ENCODE data around the gene SAA2.
"Not testable (repeated sequence)": the region's sequence is repeated elsewhere in the genome, so short reads cannot be mapped to it uniquely, and the experiment has no call there.

The SAA2 gene

GRCh38 chr11:18248561-18248960, at the start of gene SAA2:
Gene SAA2 (minus strand): TSS chr11:18248668. CDS start chr11:18248011, 657 bp downstream.
- DNase-seq: no peak

GRCh38 chr11:18295316-18295715, 46.8 kb upstream of the SAA2 start:
- no peak for DNase-seq

DNA sequence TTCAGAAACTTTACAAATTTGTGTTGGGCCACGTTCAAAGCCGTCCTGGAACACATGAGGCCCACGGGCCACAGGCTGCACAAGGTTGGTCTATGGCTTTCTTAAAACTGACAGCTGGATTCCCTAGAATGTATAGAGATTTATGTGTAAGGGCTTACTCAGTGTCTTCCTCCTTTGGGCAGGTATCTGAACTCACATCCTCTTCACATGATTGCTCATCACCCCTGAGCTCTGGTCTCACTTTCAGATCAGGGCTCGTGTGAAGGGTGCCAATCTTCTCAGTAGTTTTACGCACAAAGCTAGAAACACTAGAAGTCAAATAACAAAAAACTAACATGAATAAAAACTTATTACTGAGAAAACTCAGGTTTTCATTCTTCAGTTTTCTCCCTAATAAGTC, 46.4 kb upstream of the SAA2 start:
- no peak for DNase-seq

- no peak for DNase-seq
Measured at GRCh38 chr11:18288911-18289310, 40.4 kb upstream of the SAA2 start.

DNA sequence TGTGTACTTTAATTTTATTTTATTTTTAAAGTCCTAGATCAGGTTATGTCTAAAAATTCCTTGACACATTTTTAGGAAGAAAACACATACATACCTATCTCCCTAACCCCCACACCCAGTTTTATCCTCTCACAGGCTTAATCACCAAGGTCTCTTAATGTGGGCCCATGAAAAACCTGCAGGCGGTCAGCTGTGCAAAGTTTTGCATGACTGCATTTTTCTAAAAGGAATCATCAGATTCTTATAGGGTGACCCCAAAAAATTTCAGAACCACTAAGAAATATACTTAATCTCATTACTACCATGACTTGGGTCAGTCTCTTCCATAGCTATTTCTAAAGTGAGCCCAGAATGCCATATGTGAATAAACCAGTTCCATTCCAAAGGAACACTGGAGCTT, 37.4 kb upstream of the SAA2 start:
- no peak for DNase-seq

- DNase-seq: no peak
Measured at GRCh38 chr11:18282626-18283025, 34.2 kb upstream of the SAA2 start.

- DNase-seq: no peak
Measured at GRCh38 chr11:18280438-18281045, 32.1 kb upstream of the SAA2 start.

DNA sequence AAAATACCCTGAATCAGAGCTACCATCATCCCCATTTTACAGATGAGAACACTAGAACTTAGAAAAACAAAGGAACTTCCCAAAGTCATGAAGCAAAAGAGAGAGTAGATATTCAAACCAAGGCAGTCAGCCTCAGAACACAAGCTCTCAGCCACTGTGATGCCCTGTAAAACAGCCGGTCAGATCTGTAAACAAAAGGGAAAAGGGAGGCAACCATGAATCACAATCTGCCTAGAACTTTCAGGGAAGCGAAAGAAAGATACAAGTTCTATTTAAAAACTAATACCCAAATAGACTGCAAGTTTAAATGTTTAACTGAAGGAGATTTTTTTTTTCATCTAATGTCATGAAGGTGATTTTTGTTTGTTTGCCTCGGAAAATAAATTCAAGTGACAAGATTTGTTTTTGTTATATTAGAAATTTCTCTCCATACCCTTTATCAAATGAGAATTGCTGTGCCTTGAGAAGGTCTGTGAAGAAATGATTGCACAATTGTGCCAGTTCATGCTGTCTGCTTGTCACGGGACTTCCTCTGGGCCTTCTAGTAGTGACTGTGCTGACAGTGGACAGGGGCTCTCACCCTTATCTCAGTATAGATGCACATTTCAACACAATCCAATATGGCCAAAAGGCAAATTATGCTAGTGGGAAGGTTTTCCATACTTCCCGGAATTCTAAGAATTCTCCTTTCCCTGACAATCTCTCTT, 29.2 kb upstream of the SAA2 start:
- no peak for DNase-seq

- DNase-seq: no peak
Measured at GRCh38 chr11:18271206-18271605, 22.7 kb upstream of the SAA2 start.

- no peak for DNase-seq
Measured at GRCh38 chr11:18270102-18270501, 21.6 kb upstream of the SAA2 start.

DNA sequence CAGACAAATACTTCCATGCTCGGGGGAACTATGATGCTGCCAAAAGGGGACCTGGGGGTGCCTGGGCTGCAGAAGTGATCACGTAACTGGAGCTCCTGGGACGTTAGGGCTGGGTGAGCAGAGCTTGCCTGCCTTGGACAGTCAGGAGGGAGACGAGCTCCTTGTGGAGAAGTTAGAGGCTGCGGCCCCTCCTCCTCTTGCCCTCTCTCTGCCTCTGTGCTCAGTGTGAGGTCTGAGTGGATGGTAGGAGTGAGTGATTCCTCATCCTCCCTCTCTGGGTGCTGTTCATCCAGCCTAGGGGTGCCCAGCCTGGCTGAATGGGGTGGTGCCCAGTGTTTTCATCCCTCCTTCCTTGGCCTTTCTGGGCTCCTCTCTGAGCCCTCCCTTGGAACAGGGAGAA, 20.8 kb upstream of the SAA2 start:
- DNase-seq: not testable (repeated sequence)

DNA sequence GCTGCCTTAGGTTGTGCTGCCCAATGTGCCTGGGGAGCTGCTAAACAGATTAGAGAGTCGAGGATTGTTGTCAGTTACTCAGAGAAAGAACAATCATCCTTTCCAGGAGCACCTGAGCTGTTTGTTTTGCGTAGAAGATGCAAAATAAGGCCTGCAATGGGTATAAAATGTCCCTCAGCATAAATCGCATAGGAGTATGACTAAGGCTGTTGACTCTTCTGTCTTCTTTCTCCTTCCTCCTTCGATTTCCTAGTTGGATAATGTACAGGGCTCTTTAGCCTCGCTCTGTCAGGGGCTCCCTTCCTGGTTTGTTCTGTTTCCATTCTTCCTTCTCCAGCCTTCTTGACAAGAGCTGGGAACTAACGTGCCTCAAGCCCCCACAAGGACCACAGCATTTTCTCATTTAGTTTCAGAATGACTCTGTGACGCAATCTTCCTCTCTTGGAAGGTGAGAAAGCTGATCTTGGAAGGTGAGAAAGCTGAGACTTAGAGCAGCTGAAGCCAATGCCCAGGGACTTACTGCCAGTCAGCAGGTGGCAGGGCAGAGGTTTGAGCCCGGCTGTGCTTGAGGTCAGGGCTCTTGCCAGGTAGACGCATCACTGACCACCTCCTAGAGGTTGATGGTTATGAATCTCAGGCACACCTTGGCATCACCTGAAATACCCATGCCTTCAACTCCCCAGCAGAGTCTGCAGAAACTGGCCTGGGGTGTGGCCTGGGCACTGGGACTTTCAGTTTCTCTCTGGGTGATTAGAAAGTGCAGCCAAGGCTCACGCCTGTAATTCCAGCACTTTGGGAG, 19.1 kb upstream of the SAA2 start:
- DNase-seq: not testable (repeated sequence)

DNA sequence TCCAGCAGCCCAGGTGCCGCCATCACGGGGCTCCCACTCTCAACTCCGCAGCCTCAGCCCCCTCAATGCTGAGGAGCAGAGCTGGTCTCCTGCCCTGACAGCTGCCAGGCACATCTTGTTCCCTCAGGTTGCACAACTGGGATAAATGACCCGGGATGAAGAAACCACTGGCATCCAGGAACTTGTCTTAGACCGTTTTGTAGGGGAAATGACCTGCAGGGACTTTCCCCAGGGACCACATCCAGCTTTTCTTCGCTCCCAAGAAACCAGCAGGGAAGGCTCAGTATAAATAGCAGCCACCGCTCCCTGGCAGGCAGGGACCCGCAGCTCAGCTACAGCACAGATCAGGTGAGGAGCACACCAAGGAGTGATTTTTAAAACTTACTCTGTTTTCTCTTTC, 17.5 kb upstream of the SAA2 start, which contains the start of gene SAA1:
Gene SAA1, plus strand, starts transcription at position 316 of the 400 bp plus-strand sequence. CDS start 624 bp downstream, outside the sequence.
- DNase-seq: no peak

DNA sequence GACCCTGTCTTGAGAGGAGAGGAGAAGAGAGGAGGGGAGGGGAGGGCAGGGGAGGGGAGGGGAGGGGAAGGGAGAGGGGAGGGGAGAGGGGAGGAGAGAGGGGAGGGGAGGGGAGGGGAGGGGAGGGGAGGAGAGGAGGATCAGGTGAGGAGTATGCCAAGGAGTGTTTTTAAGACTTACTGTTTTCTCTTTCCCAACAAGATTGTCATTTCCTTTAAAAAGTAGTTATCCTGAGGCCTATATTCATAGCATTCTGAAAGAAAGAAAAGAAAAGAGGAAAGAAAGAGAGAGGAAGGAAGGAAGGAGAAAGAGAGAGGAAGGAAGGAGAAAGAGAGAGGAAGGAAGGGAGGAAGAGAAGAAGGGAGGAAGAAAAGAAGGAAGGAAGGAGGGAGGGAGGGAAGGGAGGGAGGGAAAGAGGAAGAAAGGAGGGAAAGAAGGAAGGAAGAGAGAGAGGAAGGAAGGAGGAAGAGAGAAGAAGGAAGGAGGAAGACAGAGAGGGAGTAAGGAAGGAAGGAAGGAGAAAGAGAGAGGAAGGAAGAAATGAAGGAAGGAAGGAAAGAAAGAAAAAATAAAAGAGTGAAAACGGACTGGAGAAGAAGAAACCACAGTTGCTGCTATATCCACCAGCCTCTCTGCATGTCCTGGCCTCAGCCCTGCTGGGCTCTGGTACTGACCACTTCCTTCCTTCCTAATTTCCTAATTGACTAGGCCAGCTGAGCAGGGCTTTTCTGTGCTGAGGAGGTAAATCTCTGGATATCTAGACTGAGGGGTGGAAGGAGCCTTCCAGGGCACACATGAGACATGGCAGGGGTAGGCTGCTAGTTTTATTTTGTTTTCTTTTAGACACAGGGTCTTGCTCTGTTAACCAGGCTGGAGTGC, 16.4 kb upstream of the SAA2 start:
- DNase-seq: no peak

- DNase-seq: no peak
Measured at GRCh38 chr11:18264035-18264434, 15.6 kb upstream of the SAA2 start.

DNA sequence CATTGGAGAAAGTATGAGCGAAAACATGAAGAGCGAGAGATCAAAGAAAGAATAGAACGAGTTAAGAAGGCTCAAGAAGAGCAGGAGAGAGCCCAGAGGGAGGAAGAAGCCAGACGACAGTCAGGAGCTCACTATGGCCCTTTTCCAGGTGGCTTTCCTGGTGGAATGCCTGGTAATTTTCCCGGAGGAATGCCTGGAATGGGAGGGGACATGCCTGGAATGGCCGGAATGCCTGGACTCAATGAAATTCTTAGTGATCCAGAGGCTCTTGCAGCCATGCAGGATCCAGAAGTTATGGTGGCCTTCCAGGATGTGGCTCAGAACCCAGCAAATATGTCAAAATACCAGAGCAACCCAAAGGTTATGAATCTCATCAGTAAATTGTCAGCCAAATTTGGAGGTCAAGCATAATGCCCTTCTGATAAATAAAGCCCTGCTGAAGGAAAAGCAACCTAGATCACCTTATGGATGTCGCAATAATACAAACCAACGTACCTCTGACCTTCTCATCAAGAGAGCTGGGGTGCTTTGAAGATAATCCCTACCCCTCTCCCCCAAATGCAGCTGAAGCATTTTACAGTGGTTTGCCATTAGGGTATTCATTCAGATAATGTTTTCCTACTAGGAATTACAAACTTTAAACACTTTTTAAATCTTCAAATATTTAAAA, 14.3 kb upstream of the SAA2 start:
- DNase-seq: not testable (repeated sequence)

DNA sequence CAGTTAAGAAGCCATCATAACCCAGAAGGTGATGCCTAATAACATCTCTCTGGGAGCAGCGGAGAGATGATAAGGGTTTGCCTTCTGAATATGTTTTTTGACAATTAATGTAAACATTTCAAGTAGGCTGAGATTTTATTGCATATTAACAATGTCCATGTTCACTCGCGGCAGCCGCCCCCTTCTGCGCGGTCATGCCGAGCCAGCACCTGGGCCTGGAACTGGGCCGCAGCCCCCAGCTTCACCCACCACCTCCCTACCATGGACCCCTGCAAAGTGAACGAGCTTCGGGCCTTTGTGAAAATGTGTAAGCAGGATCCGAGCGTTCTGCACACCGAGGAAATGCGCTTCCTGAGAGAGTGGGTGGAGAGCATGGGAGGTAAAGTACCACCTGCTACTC, 13.3 kb upstream of the SAA2 start:
- no peak for DNase-seq

DNA sequence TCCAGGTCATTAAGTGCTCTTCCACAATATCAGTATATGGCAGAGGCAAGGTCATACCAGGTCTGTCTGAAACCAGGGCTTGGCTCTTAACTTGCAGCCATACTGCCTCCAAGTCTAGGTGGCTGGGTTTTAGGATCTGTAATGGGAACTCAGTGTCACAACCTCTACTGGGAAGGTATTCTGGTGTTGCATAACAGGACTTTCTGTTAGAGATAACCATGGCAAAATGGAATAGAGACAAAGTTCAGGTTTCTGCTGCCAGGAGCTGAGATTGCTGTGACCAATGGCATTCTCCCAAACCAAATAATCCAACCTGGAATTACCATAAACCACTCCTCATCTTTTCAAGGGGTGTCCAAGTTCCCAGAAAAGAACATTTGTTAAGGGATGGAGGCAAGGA, 10.8 kb upstream of the SAA2 start:
- DNase-seq: no peak

DNA sequence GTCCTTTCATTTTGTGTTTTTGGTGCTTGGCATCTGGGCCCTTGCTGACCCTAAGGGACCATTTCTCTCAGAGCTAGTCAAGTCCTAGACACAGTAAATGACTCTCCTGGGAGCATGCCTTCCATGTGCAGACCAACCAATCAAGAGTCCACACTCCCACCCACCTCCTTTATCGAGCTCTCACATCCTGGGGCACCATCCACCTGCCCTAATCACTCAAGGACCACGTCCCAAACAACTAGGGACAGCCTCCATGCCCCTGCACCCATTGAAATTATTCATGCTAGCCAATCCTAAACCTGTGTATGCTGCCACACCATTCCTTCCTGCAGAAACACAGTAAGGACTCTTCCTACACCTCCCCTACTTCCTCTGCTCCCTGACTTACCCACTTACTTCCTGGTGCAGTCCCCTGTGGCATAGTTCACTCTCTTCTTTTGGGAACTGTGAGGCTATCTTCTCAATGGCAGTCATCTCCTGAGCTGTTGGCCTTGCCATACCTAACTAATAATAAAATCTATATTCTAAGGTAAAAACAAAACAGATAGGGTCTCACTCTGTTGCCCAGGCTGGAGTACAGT, 6.4 kb upstream of the SAA2 start:
- DNase-seq: no peak

- no peak for DNase-seq
Measured at GRCh38 chr11:18253778-18254338, 5.4 kb upstream of the SAA2 start.

DNA sequence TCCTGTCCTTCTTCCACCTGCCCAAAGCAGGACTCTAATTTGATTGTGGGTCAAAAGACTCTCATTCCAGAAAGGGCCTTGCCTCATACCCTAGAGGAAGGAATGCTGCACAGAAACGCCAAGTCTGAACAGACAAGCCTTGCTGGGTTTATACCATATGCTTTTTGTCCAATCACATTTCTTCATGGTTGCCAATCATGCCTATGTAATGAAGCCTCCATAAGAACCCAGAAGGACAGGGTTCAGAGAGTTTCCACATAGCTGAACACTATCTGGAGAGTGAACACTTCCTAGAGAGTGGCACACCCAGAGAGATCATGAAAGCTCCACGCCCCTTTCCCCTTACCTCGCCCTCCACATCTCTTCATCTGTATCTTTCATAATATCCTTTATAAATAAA, 4.8 kb upstream of the SAA2 start:
- no peak for DNase-seq

DNA sequence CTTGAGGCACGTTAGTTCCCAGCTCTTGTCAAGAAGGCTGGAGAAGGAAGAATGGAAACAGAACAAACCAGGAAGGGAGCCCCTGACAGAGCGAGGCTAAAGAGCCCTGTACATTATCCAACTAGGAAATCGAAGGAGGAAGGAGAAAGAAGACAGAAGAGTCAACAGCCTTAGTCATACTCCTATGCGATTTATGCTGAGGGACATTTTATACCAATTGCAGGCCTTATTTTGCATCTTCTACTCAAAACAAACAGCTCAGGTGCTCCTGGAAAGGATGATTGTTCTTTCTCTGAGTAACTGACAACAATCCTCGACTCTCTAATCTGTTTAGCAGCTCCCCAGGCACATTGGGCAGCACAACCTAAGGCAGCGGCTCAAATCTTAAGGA, 1.3 kb downstream of the SAA2 start:
- DNase-seq: not testable (repeated sequence)

All from activated CD4-positive, alpha-beta T cell treated with anti-CD3 and anti-CD28 coated beads, Interleukin-2, amount 50 U/mL, for 48 hours (primary cell).